HG02970 (cell line): ENCODE measurements around the gene APOC4.
"Not testable (repeated sequence)": the region's sequence is repeated elsewhere in the genome, so short reads cannot be mapped to it uniquely, and the experiment has no call there.

Source experiments
- ATAC-seq: cut with Tn5 transposase; IDR thresholded peaks from one replicate; pipeline ENCODE4 v1.9.1; 2021; ENCODE audit warnings: mild to moderate bottlenecking, moderate library complexity, moderate number of reproducible peaks; ENCODE audit not compliant: unreplicated experiment, low FRiP score

The APOC4 gene

DNA sequence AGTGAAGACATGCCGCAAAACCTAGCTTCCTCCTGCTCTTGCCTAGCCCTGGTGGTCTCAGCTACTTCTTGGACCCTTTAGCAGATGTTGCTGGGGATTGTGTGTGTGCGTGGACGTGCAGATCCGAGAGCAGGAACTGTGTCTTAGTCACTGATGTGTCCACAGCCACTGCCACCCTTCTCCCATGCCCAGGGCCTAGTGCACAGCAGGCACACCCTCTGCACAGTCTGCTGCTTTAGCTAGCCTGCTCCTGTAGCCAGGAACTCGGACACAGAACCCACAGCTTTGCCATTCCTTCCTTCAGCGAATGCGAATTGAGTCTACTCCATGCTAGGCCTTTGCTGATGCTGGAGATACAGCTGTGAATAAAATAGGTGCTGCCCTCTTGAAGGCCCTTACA lies 15.5 kb downstream of the APOC4 start:
- ATAC-seq: no peak

GRCh38 chr19:44958090-44958489 lies 16.1 kb downstream of the APOC4 start:
- no peak for ATAC-seq

DNA sequence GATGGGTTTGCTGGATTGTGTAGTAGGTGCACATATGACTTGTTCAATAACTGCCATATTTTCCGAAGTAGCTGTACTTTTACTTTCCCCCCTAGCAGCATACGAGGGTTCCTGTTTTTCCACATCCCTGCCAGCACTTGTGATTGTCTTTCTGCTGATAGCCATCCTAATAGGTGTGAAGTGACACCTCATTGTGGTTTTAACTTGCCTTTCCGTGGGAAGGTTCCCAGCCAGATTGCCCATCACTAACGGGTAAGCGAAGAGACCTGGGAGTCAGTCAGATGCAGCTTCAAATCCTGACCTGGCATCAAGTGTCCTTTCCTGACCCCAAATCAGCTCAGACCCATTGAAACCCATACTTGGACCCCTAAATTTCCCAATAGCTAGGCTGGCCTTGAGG lies 17.7 kb downstream of the APOC4 start:
- ATAC-seq: no peak

- no peak for ATAC-seq
Observed at GRCh38 chr19:44960906-44961728, 19.1 kb downstream of the APOC4 start.

- no peak for ATAC-seq
Observed at GRCh38 chr19:44961821-44962220, 19.8 kb downstream of the APOC4 start.

DNA sequence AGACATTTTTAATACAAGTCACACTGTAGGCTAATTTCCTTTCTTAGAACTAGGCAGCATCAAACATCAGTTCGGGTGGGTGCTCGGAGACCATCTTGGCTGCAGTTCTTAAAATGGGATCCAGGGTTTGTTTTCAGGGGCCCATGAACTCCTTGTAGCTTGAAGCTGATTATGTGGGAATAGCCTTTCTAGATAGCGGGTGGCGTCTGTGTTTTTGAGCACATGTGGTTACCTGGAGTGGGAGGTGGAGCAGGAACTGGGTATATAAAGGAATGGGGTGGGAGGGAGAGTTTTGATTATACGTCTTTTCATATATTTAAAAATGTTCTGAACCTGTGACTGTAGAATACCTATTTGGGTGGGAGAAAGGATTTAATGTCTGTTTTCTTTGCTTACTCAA lies 26.1 kb downstream of the APOC4 start:
- ATAC-seq: no peak

- ATAC-seq: no peak
Observed at GRCh38 chr19:44968670-44969069, 26.6 kb downstream of the APOC4 start.

DNA sequence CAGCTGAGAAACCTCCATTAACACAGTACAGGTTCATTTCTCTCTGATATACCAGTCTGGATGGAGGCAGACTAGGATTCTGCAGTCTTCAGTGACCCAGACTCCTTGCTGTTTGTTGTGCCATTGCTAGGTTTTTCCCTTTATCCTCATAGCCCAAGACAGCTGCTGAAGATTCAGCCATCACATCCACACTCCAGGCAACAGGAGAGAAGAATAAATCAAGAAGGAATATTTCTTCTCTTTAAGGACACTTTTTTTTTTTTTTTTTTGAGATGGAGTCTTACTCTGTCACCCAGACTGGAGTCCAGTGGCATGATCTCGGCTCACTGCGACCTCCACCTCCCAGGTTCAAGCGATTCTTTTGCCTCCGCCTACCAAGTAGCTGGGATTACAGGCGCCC lies 27.4 kb downstream of the APOC4 start:
- no peak for ATAC-seq

- ATAC-seq: not testable (repeated sequence)
Observed at GRCh38 chr19:44971451-44971850, 29.4 kb downstream of the APOC4 start.

DNA sequence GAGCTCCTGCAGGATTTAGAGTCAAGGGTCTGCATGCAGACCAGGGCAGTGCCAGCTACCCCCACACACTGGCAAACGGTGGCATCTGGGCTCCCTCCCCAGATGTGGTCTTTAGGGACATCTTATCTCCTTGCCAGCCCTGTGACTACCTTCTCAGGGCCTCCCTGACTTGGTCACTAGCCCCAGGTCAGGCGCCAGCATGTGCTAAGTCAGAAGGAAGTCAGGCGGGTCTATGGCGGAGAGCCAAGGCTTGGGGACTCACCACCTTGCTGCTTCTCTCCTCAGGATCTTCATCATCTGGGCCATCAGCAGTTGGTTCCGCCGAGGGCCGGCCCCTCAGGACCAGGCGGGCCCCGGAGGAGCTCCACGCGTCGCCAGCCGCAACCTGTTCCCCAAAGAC lies 30.8 kb downstream of the APOC4 start:
- no peak for ATAC-seq

DNA sequence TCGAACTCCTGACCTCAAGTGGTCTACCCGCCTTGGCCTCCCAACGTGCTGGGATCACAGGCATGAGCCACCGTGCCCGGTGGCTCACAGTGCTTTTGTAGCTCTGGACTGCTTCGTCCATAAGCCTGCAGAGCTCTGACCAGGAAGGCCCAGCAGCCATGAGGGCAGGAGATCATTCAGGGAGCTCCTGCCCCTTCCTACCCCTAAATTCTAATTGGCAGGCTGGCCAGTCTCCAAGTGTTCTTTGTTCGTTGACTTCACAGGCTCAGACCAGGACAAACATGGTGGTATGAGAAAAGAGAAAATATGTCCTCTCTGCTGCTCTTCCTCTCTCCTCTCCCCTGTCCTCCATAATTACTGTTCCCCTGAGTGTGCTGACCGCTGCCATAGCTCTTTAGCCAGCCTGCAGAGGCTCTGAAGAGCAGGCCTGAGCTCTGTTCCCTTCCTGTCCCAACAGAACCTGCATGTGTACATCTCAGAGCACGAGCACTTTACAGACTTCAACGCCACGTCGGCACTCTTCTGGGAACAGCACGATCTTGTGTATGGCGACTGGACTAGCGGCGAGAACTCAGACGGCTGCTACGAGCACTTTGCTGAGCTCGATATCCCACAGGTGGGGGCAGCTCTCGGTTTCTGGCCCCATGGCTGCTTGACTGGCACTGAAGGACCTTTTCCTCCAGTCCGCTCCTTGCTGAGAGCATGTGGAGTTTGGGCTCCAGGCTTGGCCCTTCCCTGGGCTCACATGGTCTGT lies 32.1 kb downstream of the APOC4 start:
- ATAC-seq: no peak

GRCh38 chr19:44974857-44975256 lies 32.8 kb downstream of the APOC4 start:
- no peak for ATAC-seq

DNA sequence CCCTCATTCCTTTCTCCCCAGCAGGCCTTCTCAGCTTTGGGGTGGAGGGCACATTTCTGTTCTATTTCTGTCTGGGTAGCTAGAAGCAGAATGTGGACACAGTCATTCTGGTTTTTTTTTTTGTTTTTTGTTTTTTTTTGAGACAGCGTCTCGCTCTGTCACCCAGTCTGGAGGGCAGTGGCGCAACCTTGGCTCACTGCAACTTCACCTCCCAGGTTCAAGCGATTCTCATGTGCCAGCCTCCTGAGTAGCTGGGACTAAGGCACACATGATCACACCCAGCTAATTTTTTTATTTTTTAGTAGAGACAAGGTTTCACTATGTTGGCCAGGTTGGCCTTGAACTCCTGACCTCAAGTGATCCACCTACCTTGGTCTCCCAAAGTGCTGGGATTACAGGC lies 33.4 kb downstream of the APOC4 start:
- ATAC-seq: no peak

GRCh38 chr19:44984005-44984404 lies 42.0 kb downstream of the APOC4 start:
- no peak for ATAC-seq

- ATAC-seq: no peak
Observed at GRCh38 chr19:44985445-44985844, 43.4 kb downstream of the APOC4 start.

DNA sequence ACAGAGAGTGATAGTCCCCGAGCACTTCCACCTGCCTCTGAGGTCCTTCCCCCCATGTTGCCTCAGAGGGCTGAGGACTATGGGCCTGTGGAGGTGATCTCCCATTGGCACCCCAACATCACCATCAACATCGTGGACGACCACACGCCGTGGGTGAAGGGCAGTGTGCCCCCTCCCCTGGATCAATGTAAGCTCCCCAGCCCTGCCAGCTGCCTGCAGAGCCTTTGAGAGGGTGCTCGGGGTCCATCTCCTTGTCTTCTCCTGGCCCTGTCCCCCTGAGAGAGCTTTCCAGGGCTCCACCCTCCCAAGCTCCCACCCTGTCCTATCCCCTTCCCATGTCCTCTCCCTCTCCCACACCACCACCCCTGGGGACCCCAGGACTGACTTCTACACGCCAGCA lies 44.4 kb downstream of the APOC4 start:
- no peak for ATAC-seq

GRCh38 chr19:44987148-44987675 lies 45.2 kb downstream of the APOC4 start:
- ATAC-seq: no peak

DNA sequence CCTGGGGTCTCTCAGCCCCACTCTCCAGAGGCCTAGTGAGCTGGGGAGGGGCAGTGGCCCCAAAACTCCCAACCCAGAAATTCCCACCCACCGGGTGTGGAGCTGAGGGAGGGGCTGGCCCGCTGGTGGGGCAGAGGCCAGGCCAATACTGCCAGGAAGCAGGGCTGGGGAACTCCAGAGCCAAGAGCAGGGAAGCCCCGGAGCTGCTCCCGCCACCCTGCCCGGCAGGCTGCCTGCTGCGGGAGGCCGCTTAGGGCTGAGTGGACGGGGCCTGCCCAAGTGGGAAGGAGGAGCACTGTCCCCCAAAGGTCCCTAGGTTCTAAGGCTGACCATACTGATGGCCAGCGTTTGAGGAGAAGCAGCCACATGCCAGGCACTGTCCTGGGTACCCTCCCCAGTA lies 46.2 kb downstream of the APOC4 start:
- no peak for ATAC-seq

DNA sequence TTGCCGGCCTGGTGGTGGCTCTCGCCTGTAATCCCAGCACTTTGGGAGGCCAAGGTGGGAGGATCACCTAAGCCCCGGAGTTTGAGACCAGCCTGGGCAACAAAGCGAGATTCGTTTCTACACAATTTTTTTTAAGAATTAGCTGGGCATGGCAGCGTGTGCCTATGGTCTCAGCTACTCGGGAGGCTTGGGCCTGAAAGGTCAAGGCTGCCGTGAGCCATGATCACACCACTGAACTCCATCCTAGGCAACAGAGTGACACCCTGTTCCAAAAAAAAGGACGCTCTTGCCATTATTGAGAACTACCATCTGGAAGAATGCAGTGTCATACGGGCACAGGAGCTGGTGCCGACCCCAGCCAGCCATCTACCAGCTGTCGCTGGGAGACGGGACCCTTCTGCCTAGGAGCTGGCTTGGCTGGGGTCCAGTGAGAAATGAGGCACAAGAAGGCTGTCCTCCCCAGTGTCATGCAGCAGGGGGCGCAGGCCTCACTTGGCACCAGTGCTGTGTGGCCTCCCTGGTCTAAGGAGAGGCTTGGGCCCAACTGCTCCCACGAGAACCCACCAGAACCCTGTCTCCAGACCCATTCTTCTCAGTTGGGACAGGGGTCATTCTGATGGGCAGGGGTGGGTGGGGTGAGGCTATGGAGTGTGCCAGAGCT lies 47.0 kb downstream of the APOC4 start:
- no peak for ATAC-seq

GRCh38 chr19:44990459-44990858 lies 48.4 kb downstream of the APOC4 start:
- ATAC-seq: no peak

GRCh38 chr19:44990966-44991365 lies 48.9 kb downstream of the APOC4 start:
- no peak for ATAC-seq
